GM19438 (cell line): ENCODE data around the gene MARCHF9.

Experiments
- ATAC-seq: cut with Tn5 transposase; IDR thresholded peaks from one replicate; pipeline ENCODE4 v1.9.1; 2021; ENCODE audit warnings: low read depth; ENCODE audit not compliant: unreplicated experiment

The MARCHF9 gene

GRCh38 chr12:57753756-57754337, 1.1 kb upstream of the MARCHF9 start:
- ATAC-seq: no peak

GRCh38 chr12:57755194-57755453, 221 bp downstream of the MARCHF9 start:
- no peak for ATAC-seq

- no peak for ATAC-seq
Observed at GRCh38 chr12:57755454-57756372, 810 bp downstream of the MARCHF9 start.

- ATAC-seq: no peak
Observed at GRCh38 chr12:57756406-57757341, 1.8 kb downstream of the MARCHF9 start.

- ATAC-seq: no peak
Observed at GRCh38 chr12:57757771-57758170, 2.9 kb downstream of the MARCHF9 start.

GRCh38 chr12:57758552-57759359, 3.9 kb downstream of the MARCHF9 start:
- no peak for ATAC-seq

- no peak for ATAC-seq
Observed at GRCh38 chr12:57759360-57759980, 4.6 kb downstream of the MARCHF9 start.

- no peak for ATAC-seq
Observed at GRCh38 chr12:57760347-57760982, 5.6 kb downstream of the MARCHF9 start.

- ATAC-seq: no peak
Observed at GRCh38 chr12:57761391-57761998, 6.6 kb downstream of the MARCHF9 start.

GRCh38 chr12:57762463-57762862, 7.6 kb downstream of the MARCHF9 start:
- ATAC-seq: no peak

- ATAC-seq: no peak
Observed at GRCh38 chr12:57763881-57764661, 9.2 kb downstream of the MARCHF9 start.

- no peak for ATAC-seq
Observed at GRCh38 chr12:57764662-57765002, 9.7 kb downstream of the MARCHF9 start.

- peak; percentile 62 for ATAC-seq
Observed at GRCh38 chr12:57765003-57765697, 10.2 kb downstream of the MARCHF9 start.

GRCh38 chr12:57765698-57766463, 11.0 kb downstream of the MARCHF9 start:
- ATAC-seq: peak; percentile 7

GRCh38 chr12:57766464-57767304, 11.8 kb downstream of the MARCHF9 start, which contains the start of gene CYP27B1:
TSS of gene CYP27B1 (minus strand) at chr12:57767078. CDS start at chr12:57767041, 37 bp downstream.
- ATAC-seq: no peak

- ATAC-seq: no peak
Observed at GRCh38 chr12:57767305-57767698, 12.4 kb downstream of the MARCHF9 start.
